ENCODE data around the gene STAG1.

GRCh38 chr3:136690599-136690998 is 61.6 kb downstream of the STAG1 start:
- TF ChIP-seq POLR2AphosphoS5 (IDR thresholded peaks at IDR 0.05) (no peak), CTCF (IDR thresholded peaks at IDR 0.05) (no peak), EP300 (IDR thresholded peaks at IDR 0.05) (no peak)

Data from stomach (tissue), 4 donors.